K562 (cell line): ENCODE measurements around the gene PRKX.

Experiments
- CTCF ChIP-seq, 3 experiments: IDR thresholded peaks in 2 of 3; conservative IDR thresholded peaks in 1 of 3; 2 replicates each; pipeline ENCODE4 v1.5.1; 2011 to 2012; ENCODE audit warnings: low read length in 3 of 3, mild to moderate bottlenecking in 3 of 3, control low read depth in 2 of 3, improper control_type of control experiment in 1 of 3, inconsistent platforms in 1 of 3, low read depth in 1 of 3, mixed read lengths in 1 of 3, moderate library complexity in 1 of 3; ENCODE audit not compliant: insufficient read depth in 2 of 3
- E4F1 ChIP-seq: fragments of 250-450 bp; sonication (Bioruptor Pico); IDR thresholded peaks from 2 replicates; pipeline ENCODE4 v1.5.0; 2021; ENCODE audit warnings: mild to moderate bottlenecking, borderline replicate concordance
- EZH2 ChIP-seq: IDR thresholded peaks from 2 replicates; pipeline ENCODE4 v1.6.1; 2012; ENCODE audit warnings: low read depth, mild to moderate bottlenecking, inconsistent platforms, low read length, borderline replicate concordance
- HSF4 ChIP-seq: fragments of 250-450 bp; sonication (Bioruptor Pico); IDR thresholded peaks from 2 replicates; pipeline ENCODE4 v2.1.2; 2022; ENCODE audit warnings: mild to moderate bottlenecking, moderate library complexity, borderline replicate concordance
- POLR2AphosphoS5 ChIP-seq: IDR thresholded peaks from 2 replicates; pipeline ENCODE4 v1.6.1; 2011; ENCODE audit warnings: mild to moderate bottlenecking, low read depth, low read length, moderate library complexity; ENCODE audit not compliant: control insufficient read depth, insufficient read depth
- PRPF4 ChIP-seq: fragments of 200-400 bp; formaldehyde crosslinking; IDR thresholded peaks from one replicate; pipeline ENCODE4 v1.6.1; 2017; ENCODE audit warnings: low read length, low read depth, mild to moderate bottlenecking; ENCODE audit not compliant: insufficient read depth, poor library complexity, severe bottlenecking
- ZNF507 ChIP-seq: conservative IDR thresholded peaks from 2 replicates; pipeline ENCODE4 v1.6.1; 2017; ENCODE audit warnings: missing genetic modification characterization, missing compliant biosample characterization
- TF ChIP-seq, protein P1 (sequence below): fragments of 150-350 bp; conservative IDR thresholded peaks from 2 replicates; pipeline ENCODE4 v1.6.1; 2014; ENCODE audit warnings: low read length

GRCh38 chrX:3582451-3582850 is 131.0 kb downstream of the PRKX start:
- TF ChIP-seq EZH2 (no peak), CTCF (IDR thresholded peaks at IDR 0.05 in 2 of 3, conservative IDR thresholded peaks at IDR 0.05 in 1 of 3; ENCODE audit: insufficient read depth in 2 of 3, low read depth in 1 of 3, low read length in 3 of 3) (no peak), POLR2AphosphoS5 (no peak), E4F1 (no peak), HSF4 (CRISPR knock-in tag) (no peak), ZNF507 (tag) (no peak), PRPF4 (no peak)
- TF ChIP-seq, protein P1, sequence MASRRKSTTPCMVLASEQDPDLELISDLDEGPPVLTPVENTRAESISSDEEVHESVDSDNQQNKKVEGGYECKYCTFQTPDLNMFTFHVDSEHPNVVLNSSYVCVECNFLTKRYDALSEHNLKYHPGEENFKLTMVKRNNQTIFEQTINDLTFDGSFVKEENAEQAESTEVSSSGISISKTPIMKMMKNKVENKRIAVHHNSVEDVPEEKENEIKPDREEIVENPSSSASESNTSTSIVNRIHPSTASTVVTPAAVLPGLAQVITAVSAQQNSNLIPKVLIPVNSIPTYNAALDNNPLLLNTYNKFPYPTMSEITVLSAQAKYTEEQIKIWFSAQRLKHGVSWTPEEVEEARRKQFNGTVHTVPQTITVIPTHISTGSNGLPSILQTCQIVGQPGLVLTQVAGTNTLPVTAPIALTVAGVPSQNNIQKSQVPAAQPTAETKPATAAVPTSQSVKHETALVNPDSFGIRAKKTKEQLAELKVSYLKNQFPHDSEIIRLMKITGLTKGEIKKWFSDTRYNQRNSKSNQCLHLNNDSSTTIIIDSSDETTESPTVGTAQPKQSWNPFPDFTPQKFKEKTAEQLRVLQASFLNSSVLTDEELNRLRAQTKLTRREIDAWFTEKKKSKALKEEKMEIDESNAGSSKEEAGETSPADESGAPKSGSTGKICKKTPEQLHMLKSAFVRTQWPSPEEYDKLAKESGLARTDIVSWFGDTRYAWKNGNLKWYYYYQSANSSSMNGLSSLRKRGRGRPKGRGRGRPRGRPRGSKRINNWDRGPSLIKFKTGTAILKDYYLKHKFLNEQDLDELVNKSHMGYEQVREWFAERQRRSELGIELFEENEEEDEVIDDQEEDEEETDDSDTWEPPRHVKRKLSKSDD = no peak
